Endothelial cell of umbilical vein (primary cell): Measurements from ENCODE around the gene P2RY2. TPM values are rescaled to one million over a fixed set of nuclear protein-coding genes. Genes with fewer than 3 reads are reported as not detected.

Source experiments
- BruUV-seq: library from RNA; stranded (reverse); fragments of 400-500 nt; replicated peaks from 2 replicates; lab custom pipeline; 2021; lab: Mats Ljungman, UMichigan
- CTCF ChIA-PET: fragments of 300-600, 350-600 bp; sonication (Branson Sonifier 250); formaldehyde crosslinking; loops from one replicate; lab custom pipeline; 2021; ENCODE audit warnings: antibody characterized with exemption, inconsistent platforms; lab: Charles Lee
- POLR2A ChIA-PET: fragments of 300-600, 350-600 bp; sonication (Branson Sonifier 250); formaldehyde crosslinking; loops from one replicate; lab custom pipeline; 2021; ENCODE audit warnings: antibody characterized with exemption, inconsistent platforms; lab: Charles Lee
- DNase-seq: peaks from one replicate; pipeline ENCODE4 v3.0.0-alpha.2; 2011; ENCODE audit warnings: low read depth, low spot score
- FAIRE-seq: peaks from 2 replicates; lab custom pipeline; 2011; peaks lifted over from hg19 to GRCh38; lab: Jason Lieb, UNC
- H2AFZ ChIP-seq: 2 replicates; pipeline ENCODE4 v1.6.0; 2012; ENCODE audit warnings: low read depth, low read length, control low read depth, inconsistent platforms
- H3K27ac ChIP-seq: 2 replicates; pipeline ENCODE4 v1.5.1; 2011; ENCODE audit warnings: low read depth, mild to moderate bottlenecking, control low read depth, low read length, moderate library complexity; ENCODE audit not compliant: insufficient read depth
- H3K27me3 ChIP-seq, 2 experiments: 2 replicates each; pipeline versions ENCODE4 v1.6.0 to v1.6.1; 2011; ENCODE audit warnings: low read length in 2 of 2, mixed read lengths in 1 of 2; ENCODE audit not compliant: control insufficient read depth in 2 of 2, insufficient read depth in 2 of 2
- H3K36me3 ChIP-seq, 2 experiments: 2 replicates in 1 of 2; 3 replicates in 1 of 2; pipeline ENCODE4 v1.5.1; 2011; ENCODE audit warnings: low read length in 2 of 2, mild to moderate bottlenecking in 1 of 2, moderate library complexity in 1 of 2; ENCODE audit not compliant: control insufficient read depth in 2 of 2, insufficient read depth in 2 of 2; ENCODE audit errors: extremely low read depth in 1 of 2
- H3K4me1 ChIP-seq: 3 replicates; pipeline ENCODE4 v1.5.1; 2011; ENCODE audit warnings: mild to moderate bottlenecking, low read length; ENCODE audit not compliant: control insufficient read depth, insufficient read depth; ENCODE audit errors: extremely low read depth
- H3K4me2 ChIP-seq: 2 replicates; pipeline ENCODE4 v1.6.1; 2011; ENCODE audit warnings: low read length, control low read depth, mixed read lengths; ENCODE audit not compliant: insufficient read depth
- H3K4me3 ChIP-seq, 3 experiments: fragments of 200-600 bp in 1 of 3; sonication (generic), shearing (Covaris generic) in 1 of 3; replicated peaks in 1 of 3; 2 replicates each; pipeline ENCODE4 v1.5.1; 2011 to 2016; ENCODE audit warnings: control low read depth in 3 of 3, low read length in 3 of 3, mild to moderate bottlenecking in 2 of 3, inconsistent platforms in 1 of 3, low read depth in 1 of 3, moderate library complexity in 1 of 3; ENCODE audit not compliant: insufficient read depth in 1 of 3
- H3K79me2 ChIP-seq: 2 replicates; pipeline ENCODE4 v1.6.0; 2012; ENCODE audit warnings: low read length, inconsistent platforms; ENCODE audit not compliant: control insufficient read depth, insufficient read depth
- H3K9ac ChIP-seq: replicated peaks from 2 replicates; pipeline ENCODE3; 2011; ENCODE audit warnings: low read length, control low read depth; ENCODE audit not compliant: insufficient read depth; ENCODE audit errors: extremely low read depth
- H3K9me1 ChIP-seq: replicated peaks from 3 replicates; pipeline ENCODE4 v1.6.0; 2011; ENCODE audit warnings: mild to moderate bottlenecking, low read length; ENCODE audit not compliant: control insufficient read depth, insufficient read depth; ENCODE audit errors: extremely low read depth
- H3K9me3 ChIP-seq: replicated peaks from 2 replicates; pipeline ENCODE4 v1.5.1; 2012; ENCODE audit warnings: low read length, inconsistent platforms; ENCODE audit not compliant: control insufficient read depth, insufficient read depth
- H4K20me1 ChIP-seq: replicated peaks from 2 replicates; pipeline ENCODE3; 2011; ENCODE audit warnings: mild to moderate bottlenecking, low read length; ENCODE audit not compliant: control insufficient read depth, insufficient read depth; ENCODE audit errors: extremely low read depth
- CTCF ChIP-seq, 2 donors: IDR thresholded peaks; 1 replicate in 1 of 2; 2 replicates in 1 of 2; pipeline ENCODE4 v1.5.1; 2011; ENCODE audit warnings: low read length in 2 of 2, mild to moderate bottlenecking in 2 of 2, moderate library complexity in 2 of 2, control low read depth in 1 of 2, inconsistent platforms in 1 of 2, low read depth in 1 of 2; ENCODE audit not compliant: insufficient read depth in 1 of 2; ENCODE audit errors: extremely low read depth in 1 of 2
- FOS ChIP-seq: IDR thresholded peaks from 2 replicates; pipeline ENCODE4 v1.6.1; 2011; ENCODE audit warnings: mild to moderate bottlenecking, low read length, moderate library complexity, borderline replicate concordance; ENCODE audit not compliant: insufficient read depth
- GATA2 ChIP-seq: IDR thresholded peaks from 2 replicates; pipeline ENCODE4 v1.7.0; 2011; ENCODE audit warnings: low read depth, mild to moderate bottlenecking, moderate library complexity, mixed read lengths, low read length; ENCODE audit not compliant: insufficient read length, insufficient read depth
- JUN ChIP-seq: IDR thresholded peaks from 2 replicates; pipeline ENCODE4 v1.6.1; 2011; ENCODE audit warnings: borderline replicate concordance, low read depth; ENCODE audit not compliant: insufficient read length, insufficient read depth
- POLR2A ChIP-seq: IDR thresholded peaks from 2 replicates; pipeline ENCODE4 v1.6.1; 2012; ENCODE audit warnings: low read depth, mild to moderate bottlenecking, control low read depth, low read length
- dilution Hi-C: fragments of 300-500 bp; cut with MboI; formaldehyde crosslinking; loops from one replicate; pipeline ENCODE4 v1.15.0; 2019; ENCODE audit warnings: low sequenced_read_pairs; ENCODE audit not compliant: extremely low pct_ligation_motif_present
- intact Hi-C: fragments of 100-400 bp; cut with micrococcal nuclease; formaldehyde crosslinking; loops from one replicate; pipeline ENCODE4 v1.10.0; 2022
- polyA plus RNA-seq, 4 experiments: library from polyadenylated mRNA; depleted of rRNA in 3 of 4; stranded (reverse) in 3 of 4; unstranded in 1 of 4; fragments of >200 nt; gene quantifications; 2 replicates each; pipeline versions ENCODE4 v1.2.1 to v1.2.3, GENCODE V29; 2011 to 2012; ENCODE audit warnings: missing spikeins in 1 of 4
- total RNA-seq: library from RNA; stranded (reverse); gene quantifications from 2 replicates; pipeline ENCODE4 v1.2.3, GENCODE V29; 2021

Gene P2RY2
- total and polyA plus RNA-seq, 2 donors (not counting 3 experiments of a cell fraction or from before 2014, with no cell fraction given) = 4.8 to 5.6 TPM

- FAIRE-seq = no peak
- Histone ChIP-seq H3K9me1 (no peaks in the 10 kb centered on the region), H4K20me1 (no peaks in the 10 kb centered on the region), H3K4me3 (no peak overlapping the region), H3K9ac (no peak overlapping the region), H2AFZ (no peak overlapping the region), H3K79me2 (no peaks in the 10 kb centered on the region), H3K9me3 (no peaks in the 10 kb centered on the region), H3K27ac (no peak overlapping the region), H3K27me3 (peaks cover 24 to 25% of the 10 kb centered on the region in 2 experiments), H3K4me2 (no peak overlapping the region), H3K4me1 (no peaks in the 10 kb centered on the region), H3K36me3 (no peaks in the 10 kb centered on the region)
- POLR2A ChIA-PET = no interaction called here
- CTCF ChIA-PET = interaction anchor here (1.1 kb wide), 1 partner anchor 19 kb away, joined by 4 read pairs; no protein-coding TSS in a partner anchor
- no peak for DNase-seq
- intact Hi-C loops (no loop called here), dilution Hi-C loops (no loop called here)
- no peak for TF ChIP-seq GATA2
- TF ChIP-seq FOS = no peak
- no peak for TF ChIP-seq CTCF (IDR thresholded peaks at IDR 0.05; ENCODE audit: extremely low read depth in 1 of 2, insufficient read depth in 1 of 2, low read depth in 1 of 2, low read length in 2 of 2)
- no peak for TF ChIP-seq POLR2A
- BruUV-seq = no TSS peak
Observed at GRCh38 chr11:73266646-73267020, 48.6 kb downstream of the P2RY2 start.

GRCh38 chr11:73267122-73267846, 49.2 kb downstream of the P2RY2 start:
- intact Hi-C loops (no loop called here), dilution Hi-C loops (no loop called here)
- H3K27me3 ChIP-seq = peaks cover 24 to 25% of the 10 kb centered on the region in 2 experiments
- no peak overlapping the region for H3K9ac ChIP-seq
- TF ChIP-seq JUN = no peak
- no peaks in the 10 kb centered on the region for H3K9me3 ChIP-seq
- H3K27ac ChIP-seq = no peak overlapping the region
- no peak for DNase-seq
- BruUV-seq = no TSS peak
- H3K79me2 ChIP-seq = no peaks in the 10 kb centered on the region
- no peaks in the 10 kb centered on the region for H3K36me3 ChIP-seq
- no peaks in the 10 kb centered on the region for H4K20me1 ChIP-seq
- no peaks in the 10 kb centered on the region for H3K9me1 ChIP-seq
- H2AFZ ChIP-seq = no peak overlapping the region
- no peaks in the 10 kb centered on the region for H3K4me1 ChIP-seq
- H3K4me3 ChIP-seq = no peak overlapping the region
- POLR2A ChIA-PET = no interaction called here
- CTCF ChIA-PET = interaction anchor here (1.0 to 1.6 kb wide), 3 partner anchors 22 to 126 kb away, joined by 3 to 7 read pairs (median 3); no protein-coding TSS in a partner anchor
- no peak for FAIRE-seq
- H3K4me2 ChIP-seq = no peak overlapping the region
